ENCODE data around the gene CYTH2.

The CYTH2 gene

DNA sequence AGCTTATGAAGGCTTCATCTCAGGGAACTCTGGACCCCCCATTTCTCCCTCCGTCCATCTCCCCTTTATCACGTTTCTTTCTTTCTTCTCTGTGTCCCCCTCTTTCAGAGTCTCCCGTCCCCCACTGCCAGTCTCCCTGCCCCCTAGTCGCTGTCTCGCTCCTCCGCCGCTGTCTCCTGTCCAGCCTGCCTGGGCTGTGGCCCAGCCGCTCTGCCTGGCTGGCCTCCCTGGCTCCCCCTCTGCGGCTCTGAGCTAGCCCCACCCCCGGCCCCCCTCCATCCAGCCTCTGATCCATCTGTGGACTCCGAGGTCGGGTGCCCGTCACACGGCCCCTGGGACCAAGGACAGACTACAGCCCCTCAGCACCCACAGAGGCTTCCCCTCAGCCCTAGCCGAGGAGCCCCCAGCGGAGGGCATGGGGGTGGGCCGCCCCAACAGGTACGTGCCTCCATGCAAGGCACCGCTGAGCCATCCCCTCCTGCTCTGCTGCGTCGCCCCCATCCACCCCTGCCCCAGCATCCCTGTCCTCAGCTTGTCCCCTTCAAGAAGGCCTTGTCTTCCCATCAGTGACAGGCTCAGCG is 14.9 kb upstream of the CYTH2 start:
- no peak for DNase-seq

DNA sequence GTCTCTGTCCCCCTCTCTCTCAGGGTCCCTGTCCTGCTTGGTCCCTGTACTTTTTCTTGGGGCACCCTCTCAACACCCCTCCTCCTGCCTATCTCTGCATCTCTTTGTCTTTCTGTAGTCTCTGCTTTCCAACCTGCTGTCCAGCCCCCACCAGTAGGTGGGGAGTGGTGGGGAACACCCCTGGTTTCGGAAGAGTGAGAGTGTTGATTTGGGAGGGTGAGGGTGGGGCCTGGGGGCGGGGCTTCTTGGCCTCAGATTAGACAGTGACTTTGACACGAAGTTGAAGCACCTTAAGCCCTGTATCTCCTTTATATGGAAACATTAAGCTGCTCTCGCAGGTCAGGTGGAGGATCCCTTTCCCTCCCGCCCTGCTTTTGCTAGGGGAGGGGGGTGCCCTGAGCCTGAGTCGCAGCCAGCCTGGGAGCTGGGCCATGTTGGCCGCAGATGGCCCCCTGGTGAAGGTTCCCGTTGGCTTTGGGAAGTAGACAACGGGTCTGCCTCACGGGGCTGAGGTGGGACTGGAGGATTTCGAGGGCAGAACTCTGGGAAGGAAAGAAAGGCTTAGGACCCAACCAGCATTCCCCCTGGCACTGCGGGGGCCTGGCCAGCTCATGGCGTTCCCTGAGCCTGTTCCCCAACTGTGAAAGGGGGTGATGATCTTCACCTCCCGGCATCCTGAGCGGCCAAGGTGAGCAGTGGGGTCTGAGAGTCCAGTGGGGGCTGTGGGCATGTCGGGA is 13.8 kb upstream of the CYTH2 start, which contains the start of gene KCNJ14:
TSS of gene KCNJ14 (plus strand) at position 404 of the 737 bp plus-strand sequence. CDS start 6,151 bp downstream, outside the sequence.
- DNase-seq, result no peak

DNA sequence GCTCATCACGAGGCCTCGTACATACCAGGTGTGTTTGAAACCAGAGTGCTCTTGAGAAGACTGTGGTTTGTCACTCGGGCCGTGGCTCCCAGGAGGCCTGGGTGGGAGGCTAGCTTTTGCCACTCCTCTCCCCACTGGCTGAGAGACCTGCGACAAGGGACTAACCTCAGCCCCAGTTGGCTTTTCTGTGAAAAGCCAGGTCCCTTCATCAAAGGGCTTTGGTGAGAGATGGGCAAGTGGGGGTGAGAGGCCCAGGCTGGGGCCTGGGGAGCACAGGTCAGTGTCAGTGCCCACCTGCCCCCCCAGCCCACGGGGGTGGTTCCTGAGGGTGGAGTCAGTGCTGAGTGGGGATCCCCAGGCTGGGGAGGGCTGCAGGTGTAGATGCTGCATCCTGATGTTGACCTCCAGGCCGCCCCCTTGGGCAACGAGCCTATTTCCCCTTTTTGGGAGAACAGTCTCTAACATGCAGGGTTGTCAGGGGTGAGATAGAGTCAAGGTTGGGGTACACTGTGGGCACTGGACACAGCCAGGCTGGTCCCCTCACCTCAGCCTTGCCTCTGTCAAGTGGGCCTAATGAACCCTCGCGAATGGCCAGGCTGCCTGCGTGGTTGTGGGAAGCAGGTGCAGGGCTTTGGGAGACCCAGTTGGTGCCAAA is 13.1 kb upstream of the CYTH2 start:
- DNase-seq, result no peak

DNA sequence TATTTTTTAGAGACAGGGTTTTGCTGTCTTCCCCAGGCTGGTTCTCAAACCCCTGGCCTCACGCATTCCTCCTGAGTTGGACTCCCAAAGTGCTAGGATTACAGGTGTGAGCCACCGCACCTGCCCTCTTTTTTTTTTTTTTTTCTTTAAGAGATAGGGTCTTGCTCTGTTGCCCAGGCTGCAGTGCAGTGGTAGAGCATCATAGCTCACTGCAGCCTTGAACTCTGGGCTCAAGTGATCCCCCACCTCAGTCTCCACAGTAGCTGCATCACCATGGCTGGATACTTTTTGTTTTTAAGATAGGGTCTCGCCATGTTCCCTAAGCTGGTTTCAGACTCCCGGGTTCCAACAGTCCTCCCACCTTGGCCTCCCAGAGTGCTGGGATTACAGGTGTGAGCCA is 12.3 kb upstream of the CYTH2 start:
- DNase-seq, result no peak

DNA sequence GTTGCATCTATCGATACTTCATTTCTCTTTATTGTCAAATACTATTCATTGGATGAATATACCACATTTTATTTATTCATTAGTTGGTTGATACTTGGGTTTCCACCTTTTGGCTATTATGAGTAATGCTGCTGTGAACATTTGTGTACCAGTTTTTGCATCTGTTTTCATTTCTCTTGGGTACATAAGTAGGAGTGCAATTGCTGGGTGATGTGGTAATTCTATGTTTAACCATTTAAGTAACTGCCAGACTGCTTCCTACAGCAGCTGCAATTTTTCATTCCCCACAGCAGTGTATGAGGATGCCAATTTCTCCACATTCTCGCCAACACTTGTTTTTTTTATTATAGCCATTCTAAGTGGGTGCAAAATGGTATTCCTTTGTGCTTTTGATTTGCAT is 11.2 kb upstream of the CYTH2 start:
- no peak for DNase-seq

DNA sequence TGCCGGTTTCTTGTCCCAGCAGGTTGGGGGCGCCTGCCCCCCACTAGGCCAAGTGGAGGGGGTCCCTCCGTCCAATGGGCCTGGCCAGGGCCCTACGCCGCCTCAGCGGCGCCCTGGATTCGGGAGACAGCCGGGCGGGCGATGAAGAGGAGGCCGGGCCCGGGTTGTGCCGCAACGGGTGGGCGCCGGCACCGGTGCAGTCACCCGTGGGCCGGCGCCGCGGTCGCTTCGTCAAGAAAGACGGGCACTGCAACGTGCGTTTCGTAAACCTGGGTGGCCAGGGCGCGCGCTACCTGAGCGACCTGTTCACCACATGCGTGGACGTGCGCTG is 7.6 kb upstream of the CYTH2 start:
- no peak for DNase-seq

DNA sequence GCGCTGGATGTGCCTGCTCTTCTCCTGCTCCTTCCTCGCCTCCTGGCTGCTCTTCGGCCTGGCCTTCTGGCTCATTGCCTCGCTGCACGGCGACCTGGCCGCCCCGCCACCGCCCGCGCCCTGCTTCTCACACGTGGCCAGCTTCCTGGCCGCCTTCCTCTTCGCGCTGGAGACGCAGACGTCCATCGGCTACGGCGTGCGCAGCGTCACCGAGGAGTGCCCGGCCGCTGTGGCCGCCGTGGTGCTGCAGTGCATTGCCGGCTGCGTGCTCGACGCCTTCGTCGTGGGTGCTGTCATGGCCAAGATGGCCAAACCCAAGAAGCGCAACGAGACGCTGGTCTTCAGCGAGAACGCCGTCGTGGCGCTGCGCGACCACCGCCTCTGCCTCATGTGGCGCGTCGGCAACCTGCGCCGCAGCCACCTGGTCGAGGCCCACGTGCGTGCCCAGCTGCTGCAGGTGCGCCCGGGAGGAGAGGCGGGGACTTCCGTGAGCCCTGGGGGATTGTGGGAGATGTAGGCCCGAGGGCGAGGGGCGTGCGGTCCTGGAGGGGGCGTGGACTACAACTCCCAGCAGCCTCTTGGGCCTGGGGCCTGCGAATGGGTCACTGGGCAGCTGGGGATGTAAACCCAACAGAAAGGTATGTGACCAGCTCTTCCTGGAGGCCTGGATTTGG is 7.0 kb upstream of the CYTH2 start:
- no peak for DNase-seq

DNA sequence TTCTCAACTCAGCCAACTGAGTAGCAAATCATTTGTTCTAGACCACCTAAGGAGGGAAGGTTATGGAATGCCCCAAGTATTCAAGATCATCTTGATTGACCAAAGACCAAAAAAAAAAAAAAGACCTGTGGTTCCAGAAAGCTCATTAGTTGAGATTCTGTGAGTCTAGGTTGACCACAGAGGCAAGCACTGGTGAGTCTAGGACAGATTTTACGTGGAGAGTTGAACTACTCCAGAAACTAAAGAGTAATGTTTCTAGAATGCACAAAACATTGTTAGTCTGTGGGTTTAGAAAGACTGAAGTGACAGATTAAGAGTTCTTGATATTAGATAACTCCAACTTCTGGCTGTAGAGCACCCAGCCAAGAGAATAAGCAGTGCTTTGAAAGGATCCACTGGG is 4.0 kb upstream of the CYTH2 start:
- no peak for DNase-seq

DNA sequence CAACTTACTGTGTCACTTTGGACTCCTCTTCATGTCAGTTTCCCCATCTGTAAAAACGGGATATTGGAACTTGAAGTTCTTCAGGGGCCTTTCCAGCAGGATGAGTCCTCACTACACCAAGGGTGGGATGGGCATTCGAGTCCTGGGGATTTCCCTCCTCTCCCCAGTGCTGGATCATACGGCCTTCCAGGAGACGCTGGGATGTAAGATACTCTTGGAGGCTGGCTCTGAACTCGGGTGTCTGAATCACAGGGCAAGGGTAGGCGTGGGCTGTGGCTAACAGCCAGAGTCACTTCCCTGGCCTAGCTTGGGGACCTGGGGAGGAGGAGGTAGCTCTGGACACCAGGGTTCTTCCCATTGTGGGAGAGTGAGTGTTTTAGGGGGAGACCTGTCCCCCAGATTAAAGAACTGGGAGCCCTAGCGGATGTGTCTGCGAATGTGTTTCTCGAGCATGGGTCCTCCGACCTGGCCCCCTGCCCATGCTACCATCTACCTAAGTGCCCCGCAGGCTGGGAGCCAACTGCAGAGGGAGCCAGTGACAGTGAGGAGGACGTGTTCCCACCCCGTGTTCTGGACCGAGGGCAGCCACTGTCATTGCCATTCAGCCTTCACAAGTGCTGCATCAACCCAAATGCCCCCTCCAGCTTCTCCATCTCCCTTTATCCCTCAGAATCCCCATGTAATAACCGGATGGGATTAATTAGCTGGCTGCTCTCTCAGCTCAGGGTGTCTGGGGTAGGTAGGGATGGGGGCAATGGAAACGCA is 2.4 kb upstream of the CYTH2 start:
- no peak for DNase-seq

DNA sequence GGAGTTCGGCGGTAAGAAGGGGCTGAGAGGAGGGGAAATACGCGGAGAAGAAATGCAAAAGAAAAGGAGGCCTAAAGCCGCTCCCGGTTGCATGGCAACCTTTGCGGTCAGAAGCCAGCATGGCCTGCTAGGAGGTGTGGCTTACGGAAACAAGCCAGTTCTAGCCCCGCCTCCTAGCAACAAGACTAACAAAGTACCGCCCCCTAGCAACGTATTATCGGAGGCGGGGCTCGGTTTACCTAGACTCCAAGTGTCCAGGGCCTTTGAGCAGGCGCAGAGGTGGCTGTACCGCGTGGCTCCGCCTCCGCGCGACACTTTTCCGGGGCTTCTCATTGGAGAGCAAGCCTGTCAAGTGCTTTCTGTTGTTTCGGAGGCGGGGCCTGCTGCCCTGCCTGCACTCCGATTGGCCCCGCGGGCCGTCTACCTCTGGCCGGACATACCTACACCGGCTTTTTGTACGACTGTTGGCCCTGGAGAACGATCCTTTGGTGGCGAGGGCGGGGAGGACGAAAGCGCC is 339 bp upstream of the CYTH2 start:
- peak; percentile 100 for DNase-seq

DNA sequence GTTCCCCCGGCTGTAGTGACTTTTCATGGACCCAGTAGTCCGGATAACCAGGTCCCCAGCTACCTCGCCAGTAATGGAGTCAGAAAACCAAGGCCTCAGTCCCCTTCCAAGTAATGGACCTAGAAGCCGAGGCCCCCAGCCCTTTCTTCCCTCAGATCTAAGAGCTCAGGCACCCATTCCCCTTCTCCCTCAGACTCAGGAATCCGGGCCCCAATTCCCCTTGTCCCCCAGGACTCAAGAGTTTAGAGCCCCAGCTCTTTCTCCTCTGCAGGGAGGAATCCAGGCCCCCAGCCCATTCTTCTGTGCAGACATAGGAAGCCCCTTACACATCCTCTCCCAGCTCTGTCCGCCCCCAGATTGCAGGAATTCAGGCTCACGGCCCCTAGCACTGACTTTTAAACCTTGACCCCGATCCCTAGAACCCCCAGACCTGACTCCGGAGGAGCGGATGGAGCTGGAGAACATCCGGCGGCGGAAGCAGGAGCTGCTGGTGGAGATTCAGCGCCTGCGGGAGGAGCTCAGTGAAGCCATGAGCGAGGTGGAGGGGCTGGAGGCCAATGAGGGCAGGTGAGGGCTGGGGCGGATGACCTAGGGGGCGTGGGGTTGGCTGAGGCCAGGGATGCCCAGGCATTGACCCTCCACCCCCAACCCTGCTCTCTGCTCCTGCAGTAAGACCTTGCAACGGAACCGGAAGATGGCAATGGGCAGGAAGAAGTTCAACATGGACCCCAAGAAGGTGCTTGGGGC is 938 bp downstream of the CYTH2 start:
- no peak for DNase-seq

DNA sequence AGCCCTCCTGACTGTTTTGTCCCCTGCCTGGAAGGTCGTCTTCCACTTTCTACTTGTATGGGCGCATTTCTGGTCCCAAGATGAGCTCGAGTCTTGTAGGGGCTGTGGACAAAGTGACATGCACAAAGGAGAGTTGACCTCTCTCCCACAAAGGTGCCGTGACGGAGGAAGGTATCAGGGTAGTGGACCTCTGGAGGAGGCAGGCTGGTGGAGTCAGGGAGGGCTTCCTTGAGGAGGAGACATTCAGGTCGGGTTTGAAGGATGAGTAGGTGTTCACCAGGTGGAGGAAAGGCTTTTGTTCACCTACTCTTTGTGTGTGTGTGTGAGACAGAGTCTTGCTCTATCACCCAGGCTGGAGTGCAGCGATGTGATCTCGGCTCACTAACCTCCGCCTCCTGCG is 1.7 kb downstream of the CYTH2 start:
- no peak for DNase-seq

DNA sequence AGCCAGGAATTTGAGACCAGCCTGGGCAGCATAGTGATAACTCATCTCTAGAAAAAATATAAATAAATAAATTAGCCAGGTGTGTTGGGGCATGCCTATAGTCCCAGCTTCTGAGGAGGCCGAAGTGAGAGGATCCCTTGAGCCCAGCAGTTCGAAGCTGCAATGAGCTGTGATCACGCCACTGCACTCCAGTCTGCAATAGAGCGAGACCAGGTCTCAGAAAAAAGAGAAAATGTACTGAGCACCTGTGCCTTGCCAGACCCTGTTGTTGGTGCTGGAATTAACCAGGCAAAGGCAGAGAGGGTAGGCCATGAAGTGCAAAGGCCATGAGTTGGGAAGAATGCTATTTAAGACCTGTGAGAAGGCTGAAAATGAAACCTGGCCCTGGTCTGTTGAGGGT is 2.7 kb downstream of the CYTH2 start:
- no peak for DNase-seq

DNA sequence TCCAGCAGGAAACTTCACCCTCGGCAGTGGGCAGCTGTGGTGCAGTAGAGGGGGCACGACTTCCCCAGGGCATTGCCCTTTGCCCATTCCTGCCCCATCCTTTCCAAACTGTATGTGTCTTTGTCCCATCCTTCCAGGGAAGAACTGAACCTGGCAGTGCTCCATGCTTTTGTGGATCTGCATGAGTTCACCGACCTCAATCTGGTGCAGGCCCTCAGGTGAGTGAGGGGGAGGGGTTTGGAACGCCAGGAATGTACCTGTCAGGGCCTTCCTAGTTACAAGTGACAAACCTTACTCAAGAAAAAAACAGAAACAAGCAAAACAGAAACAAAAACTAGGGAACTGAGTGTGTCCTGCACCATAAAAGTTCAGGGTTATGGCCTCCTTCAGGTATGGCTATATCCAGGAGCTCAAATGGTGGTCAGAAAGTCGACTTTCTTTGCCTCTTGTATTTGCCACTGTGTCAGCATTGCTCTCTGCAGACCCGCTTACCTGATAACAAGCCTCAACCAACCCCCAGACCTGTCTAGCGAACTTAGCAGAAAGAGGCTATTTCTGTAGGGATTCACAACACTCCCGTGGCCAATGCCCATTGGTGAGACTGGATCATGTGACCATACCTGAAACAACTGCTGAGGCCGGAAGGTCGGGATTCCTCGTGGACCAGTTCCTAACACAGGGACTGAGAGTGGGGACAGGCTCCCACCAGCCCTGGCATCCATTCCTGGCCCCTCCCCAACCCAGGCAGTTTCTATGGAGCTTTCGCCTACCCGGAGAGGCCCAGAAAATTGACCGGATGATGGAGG is 4.2 kb downstream of the CYTH2 start:
- DNase-seq, result no peak

DNA sequence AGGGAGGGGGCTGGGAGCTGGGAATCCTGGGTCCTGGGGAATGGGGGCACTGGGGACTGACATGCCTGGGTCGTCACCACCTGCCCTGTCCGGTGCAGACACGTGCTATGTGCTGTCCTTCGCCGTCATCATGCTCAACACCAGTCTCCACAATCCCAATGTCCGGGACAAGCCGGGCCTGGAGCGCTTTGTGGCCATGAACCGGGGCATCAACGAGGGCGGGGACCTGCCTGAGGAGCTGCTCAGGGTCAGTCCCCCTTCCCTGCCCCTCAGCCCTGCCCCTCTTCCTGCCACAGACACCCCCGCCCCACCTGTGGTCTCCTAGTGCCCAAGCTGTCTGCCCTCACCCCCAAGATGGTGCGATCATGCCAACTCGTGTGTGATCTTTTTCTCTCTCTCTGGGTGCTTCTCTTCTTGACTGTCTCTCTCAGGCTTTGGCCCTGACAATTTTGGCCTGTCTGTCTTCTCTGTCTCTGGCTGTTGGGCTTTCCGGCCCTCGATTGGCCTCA is 5.0 kb downstream of the CYTH2 start:
- DNase-seq, result no peak

DNA sequence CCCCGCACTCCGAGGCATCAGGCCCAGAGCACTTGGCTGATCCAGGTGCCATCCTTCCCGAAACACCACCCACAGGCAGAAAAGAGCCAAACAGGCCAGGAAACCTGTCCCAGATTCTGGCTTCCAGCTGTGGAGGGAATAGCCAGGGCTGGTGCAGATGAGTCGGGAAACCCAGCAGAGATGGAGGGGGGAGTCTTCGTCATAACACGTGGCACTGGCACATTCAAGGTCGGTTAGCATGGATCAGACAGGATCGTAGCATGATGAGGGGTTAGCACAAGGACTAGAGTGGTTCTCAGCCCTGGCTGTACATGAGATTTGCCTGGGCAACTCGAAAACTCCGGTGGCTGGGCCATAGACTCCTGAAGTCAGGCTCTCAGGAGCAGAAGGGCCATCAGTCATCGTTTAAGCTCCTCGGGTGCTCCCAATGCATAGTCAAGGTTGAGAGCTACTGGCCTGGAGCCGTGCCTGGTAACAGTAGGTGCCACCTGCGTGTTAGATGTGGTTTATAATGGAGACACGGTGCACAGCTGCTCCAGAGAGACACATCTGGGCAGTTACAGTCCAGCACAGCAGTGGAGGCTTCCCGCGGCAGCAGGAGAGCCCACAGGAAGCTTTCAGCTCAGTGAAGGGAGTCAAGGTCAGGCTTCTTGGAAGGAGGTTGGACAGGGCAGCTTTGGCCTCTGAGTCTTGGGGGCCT is 6.3 kb downstream of the CYTH2 start:
- no peak for DNase-seq

DNA sequence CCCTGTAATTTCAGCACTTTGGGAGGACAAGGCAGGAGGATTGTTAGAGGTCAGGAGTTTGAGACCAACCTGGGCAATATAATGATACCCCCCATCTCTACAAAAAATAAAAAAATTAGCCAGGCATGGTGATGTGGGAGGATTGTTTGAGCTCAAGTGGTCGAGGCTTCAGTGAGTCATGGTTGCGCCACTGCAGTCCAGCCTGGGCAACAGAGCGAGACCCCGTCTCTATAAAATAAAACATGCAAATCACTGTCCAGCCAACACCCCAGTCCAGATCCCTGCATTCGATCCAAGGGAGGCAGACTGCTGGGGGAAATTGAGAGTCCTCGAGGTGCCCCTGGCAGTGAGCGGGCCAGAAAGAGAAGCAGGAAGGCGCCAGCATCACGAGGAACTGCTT is 7.0 kb downstream of the CYTH2 start:
- DNase-seq, result no peak

DNA sequence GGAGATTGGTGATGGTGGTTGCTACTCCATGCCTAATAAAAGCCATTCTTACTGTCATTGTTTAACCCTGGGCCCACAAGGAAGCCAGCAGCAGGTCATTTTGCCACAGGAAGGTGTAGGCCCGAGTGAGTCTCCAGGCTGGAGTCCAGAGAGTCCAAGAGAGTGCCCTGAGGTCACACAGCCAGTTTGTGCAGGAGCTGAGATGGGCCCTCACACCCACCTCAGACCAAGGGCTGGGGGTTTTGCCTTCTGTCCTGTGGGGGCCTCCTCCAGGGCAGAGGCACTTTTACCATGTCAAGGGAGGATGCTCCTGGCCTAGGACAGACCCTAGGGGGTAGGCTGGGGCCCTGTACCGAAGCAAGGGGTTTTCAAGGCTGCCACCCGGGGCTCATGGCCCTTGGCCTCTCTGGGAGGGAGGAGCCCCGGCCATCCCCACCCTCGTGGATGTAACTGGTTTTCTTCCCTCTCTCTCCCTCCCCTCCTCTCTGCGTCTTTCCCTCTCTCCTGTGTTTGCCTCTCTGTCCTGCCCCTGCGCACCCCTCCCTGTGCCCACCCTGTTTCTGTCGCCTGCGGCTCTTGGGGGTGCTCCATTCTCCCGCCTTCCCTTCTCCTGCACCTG is 8.0 kb downstream of the CYTH2 start:
- no peak for DNase-seq

DNA sequence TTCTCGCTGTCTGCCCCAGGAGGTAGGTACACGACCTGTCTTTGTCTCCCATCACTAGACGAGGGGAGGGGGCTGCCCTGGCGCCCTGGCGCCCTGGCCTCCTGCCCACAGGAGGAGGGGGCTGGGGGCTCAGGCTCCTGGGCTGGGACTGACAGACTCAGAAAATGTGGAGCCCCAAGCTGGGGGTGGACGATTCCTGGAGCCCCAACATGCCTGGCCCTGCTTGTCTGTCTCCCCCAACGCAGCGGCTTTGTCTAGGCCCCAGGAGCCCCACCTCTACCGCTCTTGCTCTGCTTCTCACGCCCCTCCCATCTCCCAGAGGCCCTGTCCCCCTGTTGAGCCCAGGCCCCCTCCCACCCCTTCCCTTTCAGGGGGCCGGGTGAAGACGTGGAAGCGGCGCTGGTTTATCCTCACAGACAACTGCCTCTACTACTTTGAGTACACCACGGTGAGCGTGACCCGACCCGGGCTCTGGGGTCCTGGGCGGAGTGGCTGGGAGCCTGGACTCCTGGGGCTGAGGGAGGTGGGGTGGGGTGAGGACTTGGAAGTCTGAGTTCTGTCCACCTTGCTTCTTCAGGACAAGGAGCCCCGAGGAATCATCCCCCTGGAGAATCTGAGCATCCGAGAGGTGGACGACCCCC is 8.6 kb downstream of the CYTH2 start:
- no peak for DNase-seq
